Suprapubic skin (tissue), 3 donors: ENCODE results near the gene ENKD1.

Experiments used
- CTCF ChIP-seq, 2 donors: fragments of 200-600 bp in 1 of 2; fragments of 450-650 bp in 1 of 2; sonication (generic) in 1 of 2; IDR thresholded peaks; one replicate each; pipeline ENCODE4 v1.5.1; 2016 to 2019; ENCODE audit warnings: antibody characterized with exemption in 2 of 2, mild to moderate bottlenecking in 1 of 2, moderate library complexity in 1 of 2
- EP300 ChIP-seq: sonication (generic); formaldehyde crosslinking; IDR thresholded peaks from one replicate; pipeline ENCODE4 v1.6.1; 2017; ENCODE audit warnings: antibody characterized with exemption
- POLR2A ChIP-seq, 2 donors: fragments of 450-650 bp; IDR thresholded peaks; one replicate each; pipeline ENCODE4 v1.6.1; 2017; ENCODE audit warnings: antibody characterized with exemption in 2 of 2, mild to moderate bottlenecking in 2 of 2, moderate library complexity in 2 of 2

GRCh38 chr16:67650023-67650422 is 16.5 kb downstream of the ENKD1 start:
- TF ChIP-seq POLR2A (IDR thresholded peaks at IDR 0.05) = no peak
- TF ChIP-seq CTCF (IDR thresholded peaks at IDR 0.05) = no peak
- no peak for TF ChIP-seq EP300
